ENCODE results near the gene INA. TPM values are rescaled to one million over a fixed set of nuclear protein-coding genes. Genes with fewer than 3 reads are reported as not detected.
"Not testable (repeated sequence)": the region's sequence is repeated elsewhere in the genome, so short reads cannot be mapped to it uniquely, and the experiment has no call there.

INA gene
- total RNA-seq, 5 donors from 2014 or later (not counting 1 experiment from before 2014, with no cell fraction given) = not detected

DNA sequence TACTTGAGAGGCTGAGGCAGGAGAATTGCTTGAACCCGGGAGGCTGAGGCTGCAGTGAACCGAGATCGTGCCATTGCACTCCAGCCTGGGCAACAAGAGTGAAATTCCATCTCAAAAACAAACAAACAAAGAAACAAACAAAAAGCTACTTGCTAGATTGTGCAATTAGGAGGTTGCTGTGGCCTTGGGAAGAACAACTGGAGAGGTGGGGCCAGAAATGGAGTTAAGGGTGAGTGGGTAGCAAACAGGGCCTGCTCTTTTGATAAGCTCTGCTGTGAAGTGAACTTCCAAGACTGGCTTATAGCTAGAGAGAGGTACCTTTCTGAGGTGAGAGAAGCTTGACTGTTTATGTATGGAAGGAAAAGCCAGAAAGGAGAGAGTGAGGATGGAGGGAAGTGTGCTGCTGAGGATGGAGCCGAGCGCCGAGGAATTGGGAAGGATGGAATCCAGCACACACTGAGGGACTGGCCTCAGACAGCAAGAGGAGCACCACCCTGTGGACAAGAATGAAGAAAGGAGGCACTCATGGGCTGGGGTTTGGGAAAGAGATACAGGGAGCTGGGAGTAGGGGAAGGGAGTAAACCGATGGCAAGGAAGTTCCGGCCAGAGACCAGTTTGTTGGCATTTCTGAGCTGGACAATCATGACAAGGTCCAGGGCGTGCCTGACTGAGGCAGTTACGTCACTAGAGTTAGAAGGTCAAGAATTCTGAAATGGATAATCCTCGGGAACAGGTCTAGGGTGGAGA, 38.3 kb upstream of the INA start:
- peaks cover 0 to 5% of the 10 kb centered on the region in 2 experiments for H3K4me1 ChIP-seq (ENCODE audit: control insufficient read depth in 1 of 2, extremely low read depth in 1 of 2, insufficient read depth in 2 of 2, low read length in 2 of 2)
- no peak for ATAC-seq (replicated peaks in 1 of 4)
- no peaks in the 10 kb centered on the region for H3K9me3 ChIP-seq
- no peak overlapping the region for H3K27ac ChIP-seq (ENCODE audit: low read length)
- peaks cover 6 to 7% (median 6%) of the 10 kb centered on the region in 3 donors for H3K4me1 Mint-ChIP-seq
- H3K27me3 Mint-ChIP-seq = no peaks in the 10 kb centered on the region
- no peaks in the 10 kb centered on the region for H3K36me3 Mint-ChIP-seq
- ChIA-PET POLR2A (interaction anchor here (0.7 to 0.8 kb wide), 2 partner anchors 121 to 1124 kb away, joined by 4 to 6 read pairs; no protein-coding TSS in a partner anchor), CTCF (interaction anchor here (0.6 to 1.5 kb wide), 5 partner anchors 9 to 898 kb away, joined by 5 to 6 read pairs (median 5); no protein-coding TSS in a partner anchor)
- no peak overlapping the region for H3K4me3 ChIP-seq (ENCODE audit: control insufficient read depth in 1 of 2, extremely low read depth in 1 of 2, low read length in 1 of 2)
- DNase-seq = no peak
- H3K27ac Mint-ChIP-seq = no peak overlapping the region
- H3K9me3 Mint-ChIP-seq = no peaks in the 10 kb centered on the region
- WGBS (ENCODE audit: insufficient coverage) = 95% methylated on average over 6 of the region's 11 CpGs
- no peaks in the 10 kb centered on the region for H3K27me3 ChIP-seq (replicated peaks in 1 of 2; ENCODE audit: control insufficient read depth in 2 of 2, extremely low read depth in 1 of 2, insufficient read depth in 2 of 2, low read length in 1 of 2)
- H3K36me3 ChIP-seq (ENCODE audit: control insufficient read depth in 2 of 2, extremely low read depth in 1 of 2, insufficient read depth in 1 of 2, low read length in 1 of 2) = no peaks in the 10 kb centered on the region
- H3K4me3 Mint-ChIP-seq = no peak overlapping the region

DNA sequence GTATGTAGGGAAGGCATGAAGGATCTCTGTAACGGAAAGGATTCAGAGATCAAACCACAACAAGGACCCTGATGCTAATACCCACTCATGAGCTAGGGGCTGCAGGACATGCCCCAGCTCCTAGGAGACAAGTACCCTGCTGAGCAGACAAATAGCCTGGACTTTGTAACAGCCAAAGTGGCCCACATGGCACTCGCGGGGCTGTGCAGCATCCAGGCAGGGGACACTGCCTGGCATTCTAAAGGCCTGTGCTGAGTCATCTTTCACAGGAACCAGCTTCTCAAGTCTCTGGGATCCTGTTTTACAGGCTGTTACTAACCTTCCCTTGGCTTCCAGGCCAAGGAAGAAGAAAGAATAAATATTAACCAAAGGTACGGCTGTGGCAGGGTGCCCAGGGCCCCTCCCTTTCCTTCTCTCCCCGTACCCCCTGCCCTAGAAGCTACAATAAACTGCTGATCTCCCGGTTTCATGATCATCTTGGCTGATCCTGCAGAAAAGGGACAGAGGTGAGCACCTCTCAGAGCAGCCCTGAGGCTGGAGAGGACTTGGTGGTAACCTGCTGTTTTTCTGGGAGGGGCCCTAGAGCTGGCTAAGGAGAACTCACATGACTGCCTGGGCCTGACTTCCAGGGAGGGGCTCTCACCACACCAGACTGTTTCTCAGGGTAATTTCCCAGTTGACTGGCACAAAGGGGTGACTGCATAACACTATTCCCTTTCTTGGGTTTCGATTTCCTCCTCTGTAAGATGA, 35.5 kb upstream of the INA start:
- 61% methylated on average over 2 of the region's 7 CpGs for WGBS (ENCODE audit: insufficient coverage)
- Mint-ChIP-seq H3K4me3 (no peak overlapping the region), H3K36me3 (no peaks in the 10 kb centered on the region), H3K4me1 (peaks cover 6 to 10% (median 7%) of the 10 kb centered on the region in 3 donors), H3K9me3 (no peaks in the 10 kb centered on the region), H3K27me3 (no peaks in the 10 kb centered on the region), H3K27ac (no peak overlapping the region)
- Histone ChIP-seq H3K36me3 (ENCODE audit: control insufficient read depth in 2 of 2, extremely low read depth in 1 of 2, insufficient read depth in 1 of 2, low read length in 1 of 2) (no peaks in the 10 kb centered on the region), H3K27me3 (replicated peaks in 1 of 2; ENCODE audit: control insufficient read depth in 2 of 2, extremely low read depth in 1 of 2, insufficient read depth in 2 of 2, low read length in 1 of 2) (peaks cover 0 to 10% of the 10 kb centered on the region in 2 experiments), H3K4me3 (ENCODE audit: control insufficient read depth in 1 of 2, extremely low read depth in 1 of 2, low read length in 1 of 2) (no peak overlapping the region), H3K4me1 (ENCODE audit: control insufficient read depth in 1 of 2, extremely low read depth in 1 of 2, insufficient read depth in 2 of 2, low read length in 2 of 2) (peaks cover 0 to 5% of the 10 kb centered on the region in 2 experiments), H3K27ac (ENCODE audit: low read length) (no peak overlapping the region), H3K9me3 (no peaks in the 10 kb centered on the region)
- CTCF ChIA-PET = interaction anchor here (0.6 to 1.2 kb wide), 2 partner anchors 15 to 407 kb away, joined by 3 read pairs; no protein-coding TSS in a partner anchor
- ATAC-seq (replicated peaks in 1 of 4) = peak in 1 of 4 experiments; percentile 50
- POLR2A ChIA-PET = no interaction called here
- peak in 1 of 35 experiments; percentile 1 for DNase-seq

DNA sequence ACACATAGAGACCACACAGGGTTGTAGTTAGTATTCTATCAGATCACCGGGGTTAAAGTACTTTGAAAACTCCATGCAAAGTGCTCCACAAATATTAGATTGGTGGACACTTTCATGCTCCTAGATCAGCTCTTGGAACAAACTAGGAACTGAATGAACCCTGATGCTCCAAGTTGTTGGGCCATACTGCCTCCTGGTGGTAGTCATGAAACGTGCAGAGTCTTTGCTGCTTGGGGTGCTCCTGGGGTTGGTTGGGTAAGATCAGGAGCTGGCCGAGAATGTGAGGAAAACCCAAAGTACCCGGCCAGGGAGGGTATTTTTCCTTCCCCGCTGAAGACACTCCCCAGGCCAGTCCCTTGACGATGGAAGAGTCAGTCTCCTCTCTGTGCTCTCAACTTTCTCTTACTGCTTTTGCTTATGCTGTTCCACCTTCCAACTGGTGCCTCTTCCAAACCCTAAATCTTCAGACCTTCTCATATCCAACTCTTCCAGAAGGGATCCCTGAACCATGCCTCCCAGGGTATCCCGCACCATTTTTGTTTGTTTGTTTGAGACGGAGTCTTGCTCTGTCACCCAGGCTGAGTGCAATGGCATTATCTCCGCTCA, 32.2 kb upstream of the INA start:
- CTCF ChIA-PET = interaction anchor here (0.5 to 1.6 kb wide), 13 partner anchors 17 to 1514 kb away, joined by 3 to 16 read pairs (median 4); partner anchors contain the start of genes CNNM2 (in 1 of the 2) and NT5C2 (in 1 of the 2)
- no peaks in the 10 kb centered on the region for H3K36me3 ChIP-seq (ENCODE audit: control insufficient read depth in 2 of 2, extremely low read depth in 1 of 2, insufficient read depth in 1 of 2, low read length in 1 of 2)
- no peaks in the 10 kb centered on the region for H3K9me3 Mint-ChIP-seq
- H3K4me3 ChIP-seq (ENCODE audit: control insufficient read depth in 1 of 2, extremely low read depth in 1 of 2, low read length in 1 of 2) = no peak overlapping the region
- no peak overlapping the region for H3K27ac Mint-ChIP-seq
- H3K4me3 Mint-ChIP-seq = no peak overlapping the region
- H3K27me3 Mint-ChIP-seq = no peaks in the 10 kb centered on the region
- peaks cover 0 to 5% of the 10 kb centered on the region in 2 experiments for H3K4me1 ChIP-seq (ENCODE audit: control insufficient read depth in 1 of 2, extremely low read depth in 1 of 2, insufficient read depth in 2 of 2, low read length in 2 of 2)
- H3K27ac ChIP-seq (ENCODE audit: low read length) = no peak overlapping the region
- peaks cover 0 to 10% of the 10 kb centered on the region in 2 experiments for H3K27me3 ChIP-seq (replicated peaks in 1 of 2; ENCODE audit: control insufficient read depth in 2 of 2, extremely low read depth in 1 of 2, insufficient read depth in 2 of 2, low read length in 1 of 2)
- H3K36me3 Mint-ChIP-seq = no peaks in the 10 kb centered on the region
- H3K4me1 Mint-ChIP-seq = peaks cover 6 to 10% (median 7%) of the 10 kb centered on the region in 3 donors
- POLR2A ChIA-PET = no interaction called here
- DNase-seq (peak; percentile 19 to 80 (median 43)), ATAC-seq (replicated peaks in 1 of 4) (peak; percentile 60 to 71 (median 67))
- H3K9me3 ChIP-seq = no peaks in the 10 kb centered on the region
- 50% methylated on average over 7 of the region's 9 CpGs for WGBS (ENCODE audit: insufficient coverage)

DNA sequence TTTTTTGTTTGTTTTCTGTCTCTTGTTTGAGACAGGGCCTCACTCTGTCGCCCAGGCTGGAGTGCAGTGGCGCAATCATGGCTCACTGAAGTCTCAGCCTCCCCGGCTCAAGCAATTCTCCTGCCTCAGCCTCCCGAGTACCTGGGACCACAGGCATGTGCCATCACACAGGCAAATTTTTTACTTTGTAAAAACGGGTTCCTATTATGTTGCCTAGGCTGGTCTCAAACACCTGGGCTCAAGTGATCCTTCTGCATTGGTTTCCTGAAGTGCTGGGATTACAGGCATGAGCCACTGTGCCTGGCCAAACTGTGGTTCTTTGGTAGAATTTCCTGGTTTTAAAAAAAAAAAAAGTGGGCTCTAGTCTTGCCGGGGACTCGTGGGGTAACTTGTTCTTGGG, 31.4 kb upstream of the INA start, which contains the start of gene RPEL1:
TSS of gene RPEL1 (plus strand) at position 301 of the 400 bp plus-strand sequence. CDS start 110 bp downstream, outside the sequence.
- H3K36me3 ChIP-seq (ENCODE audit: control insufficient read depth in 2 of 2, extremely low read depth in 1 of 2, insufficient read depth in 1 of 2, low read length in 1 of 2); POLR2A ChIA-PET; H3K4me1 Mint-ChIP-seq; H3K27ac Mint-ChIP-seq; H3K4me3 ChIP-seq (ENCODE audit: control insufficient read depth in 1 of 2, extremely low read depth in 1 of 2, low read length in 1 of 2); H3K36me3 Mint-ChIP-seq; H3K4me3 Mint-ChIP-seq; DNase-seq; CTCF ChIA-PET; H3K27ac ChIP-seq (ENCODE audit: low read length); ATAC-seq (replicated peaks in 1 of 4); H3K27me3 Mint-ChIP-seq; H3K9me3 Mint-ChIP-seq; H3K4me1 ChIP-seq (ENCODE audit: control insufficient read depth in 1 of 2, extremely low read depth in 1 of 2, insufficient read depth in 2 of 2, low read length in 2 of 2); H3K9me3 ChIP-seq: not testable (repeated sequence)
- WGBS (ENCODE audit: insufficient coverage) = 89% methylated on average over 7 of the region's 7 CpGs
- peaks cover 0 to 10% of the 10 kb centered on the region in 2 experiments for H3K27me3 ChIP-seq (replicated peaks in 1 of 2; ENCODE audit: control insufficient read depth in 2 of 2, extremely low read depth in 1 of 2, insufficient read depth in 2 of 2, low read length in 1 of 2)

DNA sequence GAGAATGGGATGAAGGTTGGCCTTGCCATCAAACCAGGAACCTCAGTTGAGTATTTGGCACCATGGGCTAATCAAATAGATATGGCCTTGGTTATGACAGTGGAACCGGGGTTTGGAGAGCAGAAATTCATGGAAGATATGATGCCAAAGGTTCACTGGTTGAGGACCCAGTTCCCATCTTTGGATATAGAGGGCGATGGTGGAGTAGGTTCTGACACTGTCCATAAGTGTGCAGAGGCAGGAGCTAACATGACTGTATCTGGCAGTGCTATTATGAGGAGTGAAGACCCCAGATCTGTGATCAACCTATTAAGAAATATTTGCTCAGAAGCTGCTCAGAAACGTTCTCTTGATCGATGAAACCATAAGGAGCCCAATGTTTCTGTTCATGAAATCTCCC, 30.6 kb upstream of the INA start:
- Histone ChIP-seq H3K4me1 (ENCODE audit: control insufficient read depth in 1 of 2, extremely low read depth in 1 of 2, insufficient read depth in 2 of 2, low read length in 2 of 2) (no peaks in the 10 kb centered on the region), H3K27ac (ENCODE audit: low read length) (no peak overlapping the region), H3K9me3 (no peaks in the 10 kb centered on the region), H3K4me3 (ENCODE audit: control insufficient read depth in 1 of 2, extremely low read depth in 1 of 2, low read length in 1 of 2) (no peak overlapping the region), H3K36me3 (ENCODE audit: control insufficient read depth in 2 of 2, extremely low read depth in 1 of 2, insufficient read depth in 1 of 2, low read length in 1 of 2) (no peaks in the 10 kb centered on the region), H3K27me3 (replicated peaks in 1 of 2; ENCODE audit: control insufficient read depth in 2 of 2, extremely low read depth in 1 of 2, insufficient read depth in 2 of 2, low read length in 1 of 2) (peaks cover 0 to 10% of the 10 kb centered on the region in 2 experiments)
- DNase-seq (no peak), ATAC-seq (replicated peaks in 1 of 4) (no peak)
- H3K27me3 Mint-ChIP-seq = no peaks in the 10 kb centered on the region
- CTCF ChIA-PET = no interaction called here
- POLR2A ChIA-PET = no interaction called here
- H3K27ac Mint-ChIP-seq = no peak overlapping the region
- no peaks in the 10 kb centered on the region for H3K36me3 Mint-ChIP-seq
- 77% methylated on average over 4 of the region's 4 CpGs for WGBS (ENCODE audit: insufficient coverage)
- H3K9me3 Mint-ChIP-seq = no peaks in the 10 kb centered on the region
- H3K4me1 Mint-ChIP-seq = peaks cover 0 to 6% (median 1%) of the 10 kb centered on the region in 3 donors
- H3K4me3 Mint-ChIP-seq = no peak overlapping the region

DNA sequence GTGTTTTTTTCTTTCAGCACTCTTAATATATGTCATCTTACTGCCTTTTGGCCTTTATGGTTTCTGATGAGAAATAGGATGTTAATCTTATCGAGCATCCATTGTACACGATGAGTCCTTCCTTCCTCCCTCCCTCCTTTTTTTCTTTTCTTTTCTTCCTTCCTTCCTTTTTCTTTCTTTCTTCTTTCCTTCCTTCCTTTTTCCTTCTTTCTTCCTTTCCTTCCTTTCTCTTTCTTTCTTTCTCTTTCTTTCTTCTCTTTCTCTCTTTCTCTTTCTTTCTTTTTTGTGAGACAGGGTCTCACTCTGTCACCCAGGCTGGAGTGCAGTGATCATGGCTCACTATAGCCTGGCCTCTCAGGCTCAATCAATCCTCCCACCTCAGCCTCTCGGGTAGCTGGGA, 22.8 kb upstream of the INA start:
- Mint-ChIP-seq H3K9me3 (peaks cover 0 to 4% (median 0%) of the 10 kb centered on the region in 3 donors), H3K27me3 (peaks cover 5 to 6% of the 10 kb centered on the region in 2 donors), H3K27ac (no peak overlapping the region), H3K36me3 (peaks cover 5% of the 10 kb centered on the region), H3K4me1 (peaks cover 0 to 2% (median 2%) of the 10 kb centered on the region in 3 donors), H3K4me3 (no peak overlapping the region)
- no peaks in the 10 kb centered on the region for H3K9me3 ChIP-seq
- H3K27me3 ChIP-seq (replicated peaks in 1 of 2; ENCODE audit: control insufficient read depth in 2 of 2, extremely low read depth in 1 of 2, insufficient read depth in 2 of 2, low read length in 1 of 2) = no peaks in the 10 kb centered on the region
- H3K36me3 ChIP-seq (ENCODE audit: control insufficient read depth in 2 of 2, extremely low read depth in 1 of 2, insufficient read depth in 1 of 2, low read length in 1 of 2) = no peaks in the 10 kb centered on the region
- H3K4me1 ChIP-seq (ENCODE audit: control insufficient read depth in 1 of 2, extremely low read depth in 1 of 2, insufficient read depth in 2 of 2, low read length in 2 of 2) = no peaks in the 10 kb centered on the region
- no peak overlapping the region for H3K4me3 ChIP-seq (ENCODE audit: control insufficient read depth in 1 of 2, extremely low read depth in 1 of 2, low read length in 1 of 2)
- ATAC-seq (replicated peaks in 1 of 4) (no peak), DNase-seq (no peak)
- ChIA-PET POLR2A (no interaction called here), CTCF (interaction anchor here in 1 of 2 donors (0.6 kb wide), 1 partner anchor 417 kb away, joined by 3 read pairs; the partner anchor contains the start of gene CYP17A1)
- WGBS (ENCODE audit: insufficient coverage) = 40% methylated on average over 1 of the region's 3 CpGs
- H3K27ac ChIP-seq (ENCODE audit: low read length) = no peak overlapping the region
